HG03469 (cell line): ENCODE results near the gene TEX53.

Source experiments
- ATAC-seq: cut with Tn5 transposase; IDR thresholded peaks from one replicate; pipeline ENCODE4 v1.9.1; 2021; ENCODE audit warnings: mild to moderate bottlenecking, moderate library complexity, moderate number of reproducible peaks; ENCODE audit not compliant: unreplicated experiment

The TEX53 gene

GRCh38 chr9:114643001-114643400 lies 14.6 kb downstream of the TEX53 start:
- no peak for ATAC-seq

GRCh38 chr9:114641967-114642366 lies 15.6 kb downstream of the TEX53 start:
- no peak for ATAC-seq

GRCh38 chr9:114638404-114638803 lies 19.2 kb downstream of the TEX53 start:
- no peak for ATAC-seq

GRCh38 chr9:114634387-114634786 lies 23.2 kb downstream of the TEX53 start:
- ATAC-seq: no peak

- ATAC-seq: no peak
Observed at GRCh38 chr9:114633438-114634089, 24.0 kb downstream of the TEX53 start.

GRCh38 chr9:114631166-114631565 lies 26.4 kb downstream of the TEX53 start:
- ATAC-seq: no peak

GRCh38 chr9:114629563-114630090 lies 28.0 kb downstream of the TEX53 start:
- ATAC-seq: no peak

GRCh38 chr9:114627553-114627952 lies 30.1 kb downstream of the TEX53 start:
- ATAC-seq: no peak

GRCh38 chr9:114626415-114627020 lies 31.1 kb downstream of the TEX53 start:
- ATAC-seq: no peak

GRCh38 chr9:114624677-114625076 lies 32.9 kb downstream of the TEX53 start:
- ATAC-seq: no peak

GRCh38 chr9:114621975-114622609 lies 35.5 kb downstream of the TEX53 start:
- no peak for ATAC-seq

- ATAC-seq: no peak
Observed at GRCh38 chr9:114621561-114621960, 36.0 kb downstream of the TEX53 start.

- no peak for ATAC-seq
Observed at GRCh38 chr9:114619191-114619761, 38.3 kb downstream of the TEX53 start.

- ATAC-seq: peak; percentile 57
Observed at GRCh38 chr9:114616684-114617520, 40.7 kb downstream of the TEX53 start.

GRCh38 chr9:114614373-114614772 lies 43.2 kb downstream of the TEX53 start:
- ATAC-seq: no peak

GRCh38 chr9:114613919-114614318 lies 43.7 kb downstream of the TEX53 start:
- no peak for ATAC-seq

GRCh38 chr9:114613087-114613486 lies 44.5 kb downstream of the TEX53 start:
- no peak for ATAC-seq

- ATAC-seq: no peak
Observed at GRCh38 chr9:114612272-114612923, 45.2 kb downstream of the TEX53 start.

GRCh38 chr9:114611516-114612271 lies 45.9 kb downstream of the TEX53 start:
- no peak for ATAC-seq

- ATAC-seq: no peak
Observed at GRCh38 chr9:114608525-114608796, 49.1 kb downstream of the TEX53 start.
